Stromal cell of bone marrow (primary cell): ENCODE measurements around the gene BCORL1.

Source experiments
- DNase-seq: peaks from one replicate; pipeline ENCODE4 v3.0.0-alpha.2; 2012; ENCODE audit warnings: low read depth

The BCORL1 gene

DNA sequence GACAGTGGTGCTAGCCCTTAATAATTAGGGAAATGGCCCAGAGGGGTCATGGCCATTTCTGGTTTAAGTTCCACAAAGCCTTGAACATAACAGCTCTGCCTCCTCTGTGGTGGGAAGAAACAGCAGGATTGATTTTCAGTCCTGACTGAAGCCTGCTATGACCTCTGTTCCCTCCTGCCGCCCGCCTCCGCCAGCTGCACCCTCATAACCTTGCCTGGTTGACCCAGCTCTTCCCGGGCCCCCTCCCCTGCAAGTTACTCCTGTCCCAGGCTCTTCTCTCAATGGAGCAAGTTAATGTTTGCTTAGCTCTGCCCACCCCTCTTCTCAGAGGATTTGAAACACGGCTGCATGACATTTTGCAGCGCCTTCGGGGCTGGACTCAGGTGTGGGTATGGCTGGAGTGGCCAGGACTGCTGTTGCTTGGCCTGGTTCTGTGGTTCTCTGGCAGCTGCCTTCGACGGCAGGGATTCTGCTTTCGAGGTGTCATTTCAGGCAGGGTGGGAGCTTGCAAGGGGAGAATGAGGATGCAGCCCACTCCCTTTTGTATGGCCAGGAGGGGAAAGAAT lies 27.3 kb downstream of the BCORL1 start:
- DNase-seq, result no peak

DNA sequence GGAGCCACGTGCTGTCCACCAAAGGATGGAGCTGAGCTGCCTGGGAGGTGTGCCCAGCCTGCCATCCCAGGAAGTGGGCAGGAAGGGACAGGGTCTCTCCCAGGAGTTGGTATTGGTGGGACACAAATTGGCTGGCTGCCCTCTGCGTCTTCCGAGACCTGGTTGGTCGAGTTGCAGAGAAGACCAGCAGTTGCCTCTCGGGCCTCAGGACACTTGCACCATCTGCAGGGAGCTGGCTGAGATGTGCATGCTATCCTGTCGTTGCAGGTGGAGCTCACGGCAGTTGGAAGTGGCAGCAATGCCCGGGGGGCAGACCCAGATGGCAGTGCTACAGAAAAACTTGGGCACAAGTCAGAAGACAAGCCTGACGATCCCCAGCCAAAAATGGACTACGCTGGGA lies 30.2 kb downstream of the BCORL1 start:
- no peak for DNase-seq

DNA sequence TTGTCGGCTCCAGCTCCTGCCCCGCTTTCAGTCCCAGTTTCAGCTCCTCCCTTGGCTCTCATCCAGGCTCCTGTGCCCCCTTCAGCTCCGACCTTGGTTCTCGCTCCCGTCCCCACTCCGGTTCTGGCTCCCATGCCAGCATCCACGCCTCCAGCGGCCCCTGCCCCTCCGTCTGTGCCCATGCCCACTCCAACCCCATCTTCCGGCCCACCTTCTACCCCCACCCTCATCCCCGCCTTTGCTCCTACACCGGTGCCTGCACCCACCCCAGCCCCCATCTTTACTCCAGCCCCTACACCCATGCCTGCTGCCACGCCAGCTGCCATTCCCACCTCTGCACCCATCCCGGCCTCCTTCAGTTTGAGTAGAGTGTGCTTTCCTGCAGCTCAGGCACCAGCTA lies 31.2 kb downstream of the BCORL1 start:
- DNase-seq, result no peak

DNA sequence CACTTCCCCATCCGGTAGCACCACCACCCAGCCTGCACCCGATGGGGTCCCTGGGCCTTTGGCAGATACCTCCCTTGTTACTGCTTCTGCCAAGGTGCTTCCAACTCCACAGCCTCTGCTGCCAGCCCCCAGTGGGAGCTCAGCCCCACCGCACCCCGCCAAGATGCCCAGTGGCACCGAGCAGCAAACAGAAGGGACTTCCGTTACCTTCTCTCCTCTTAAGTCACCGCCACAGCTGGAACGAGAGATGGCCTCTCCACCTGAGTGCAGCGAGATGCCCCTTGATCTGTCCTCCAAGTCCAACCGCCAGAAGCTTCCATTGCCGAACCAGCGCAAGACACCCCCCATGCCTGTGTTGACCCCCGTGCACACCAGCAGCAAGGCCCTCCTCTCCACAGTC lies 31.9 kb downstream of the BCORL1 start:
- no peak for DNase-seq

DNA sequence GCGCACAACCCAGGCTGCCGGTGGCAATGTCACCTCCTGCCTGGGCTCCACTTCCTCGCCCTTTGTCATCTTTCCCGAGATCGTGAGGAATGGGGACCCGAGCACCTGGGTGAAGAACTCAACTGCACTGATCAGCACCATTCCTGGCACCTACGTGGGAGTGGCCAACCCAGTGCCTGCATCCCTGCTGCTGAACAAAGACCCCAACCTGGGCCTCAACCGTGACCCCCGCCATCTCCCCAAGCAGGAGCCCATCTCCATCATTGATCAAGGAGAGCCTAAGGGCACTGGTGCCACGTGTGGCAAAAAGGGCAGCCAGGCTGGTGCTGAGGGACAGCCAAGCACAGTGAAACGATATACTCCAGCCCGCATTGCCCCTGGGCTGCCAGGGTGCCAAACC lies 32.3 kb downstream of the BCORL1 start:
- no peak for DNase-seq

DNA sequence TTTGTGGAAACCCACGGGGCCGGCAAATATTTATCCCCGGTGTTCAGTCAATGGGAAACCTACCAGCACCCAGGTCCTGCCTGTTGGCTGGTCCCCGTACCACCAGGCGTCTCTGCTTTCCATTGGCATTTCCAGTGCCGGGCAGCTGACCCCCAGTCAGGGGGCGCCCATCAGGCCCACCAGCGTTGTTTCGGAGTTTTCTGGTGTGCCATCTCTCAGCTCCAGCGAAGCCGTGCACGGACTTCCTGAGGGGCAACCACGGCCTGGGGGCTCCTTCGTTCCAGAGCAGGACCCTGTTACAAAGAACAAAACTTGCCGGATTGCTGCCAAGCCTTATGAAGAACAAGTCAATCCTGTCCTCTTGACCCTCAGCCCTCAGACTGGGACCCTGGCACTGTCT lies 32.7 kb downstream of the BCORL1 start:
- no peak for DNase-seq

DNA sequence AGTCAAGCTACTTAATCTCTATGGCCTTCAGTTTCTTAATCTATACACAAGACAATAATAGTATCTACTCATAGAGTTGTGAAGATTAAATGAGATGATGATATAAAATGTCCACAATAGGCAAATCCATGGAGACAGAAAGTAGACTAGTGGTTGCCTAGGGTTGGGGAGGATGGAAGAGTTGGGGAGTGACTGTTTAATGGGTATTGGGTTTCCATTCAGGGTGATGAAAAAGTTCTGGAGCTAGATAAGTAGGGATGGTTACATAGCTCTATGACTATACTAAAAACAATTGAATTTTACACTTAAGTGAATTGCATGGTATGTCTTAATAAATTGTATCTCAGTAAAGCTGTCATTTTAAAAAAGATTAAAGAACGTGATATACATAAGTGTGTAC lies 35.7 kb downstream of the BCORL1 start:
- no peak for DNase-seq

DNA sequence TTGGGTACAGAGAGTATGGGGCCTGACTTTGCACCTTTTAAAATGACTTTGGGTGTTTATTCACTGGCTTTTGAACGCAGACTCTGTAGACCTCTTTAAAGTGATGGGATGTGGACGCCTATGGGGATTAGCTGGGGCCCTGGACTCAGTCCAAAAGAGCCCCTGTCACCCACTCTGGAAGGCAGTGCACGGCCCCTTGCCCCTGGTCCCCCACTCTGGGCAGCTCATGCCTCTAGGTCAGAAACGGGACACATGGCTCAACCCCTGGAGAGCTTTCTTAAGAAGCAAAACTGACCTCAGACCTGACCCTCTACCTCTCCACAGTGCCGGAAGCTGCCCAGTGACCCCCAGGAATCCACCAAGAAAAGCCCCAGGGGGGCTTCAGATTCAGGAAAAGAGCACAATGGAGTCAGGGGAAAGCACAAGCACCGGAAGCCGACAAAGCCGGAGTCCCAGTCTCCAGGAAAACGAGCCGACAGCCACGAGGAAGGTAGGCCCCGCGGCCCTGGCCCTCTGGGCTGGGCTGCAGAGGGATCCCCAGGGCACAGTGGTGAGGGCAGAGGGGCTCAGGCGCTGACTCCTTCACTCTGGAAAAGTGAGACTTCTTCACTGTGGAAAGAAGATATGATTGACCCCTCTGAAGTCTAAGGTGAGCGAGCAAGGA lies 38.4 kb downstream of the BCORL1 start:
- no peak for DNase-seq

DNA sequence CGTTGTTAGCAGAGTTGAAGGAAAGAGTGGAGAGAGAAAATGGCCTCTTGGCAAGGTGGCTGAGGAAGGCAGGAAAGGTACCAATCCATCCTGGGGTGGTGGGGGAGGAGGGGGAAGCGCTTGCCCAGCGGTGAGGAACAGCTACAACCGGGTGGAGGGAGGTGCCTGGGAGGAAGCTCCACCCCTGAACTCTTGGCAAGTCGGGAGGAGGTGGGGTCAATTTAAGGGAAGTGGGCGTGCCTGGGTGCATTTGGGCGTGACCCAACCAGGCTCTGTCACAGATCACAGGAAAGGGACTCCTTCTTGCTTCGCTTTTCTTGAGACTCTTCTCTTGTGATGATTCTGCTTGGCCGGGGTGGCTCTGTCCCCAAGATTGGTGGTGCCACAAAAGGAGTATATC lies 41.7 kb downstream of the BCORL1 start:
- peak; percentile 41 for DNase-seq

DNA sequence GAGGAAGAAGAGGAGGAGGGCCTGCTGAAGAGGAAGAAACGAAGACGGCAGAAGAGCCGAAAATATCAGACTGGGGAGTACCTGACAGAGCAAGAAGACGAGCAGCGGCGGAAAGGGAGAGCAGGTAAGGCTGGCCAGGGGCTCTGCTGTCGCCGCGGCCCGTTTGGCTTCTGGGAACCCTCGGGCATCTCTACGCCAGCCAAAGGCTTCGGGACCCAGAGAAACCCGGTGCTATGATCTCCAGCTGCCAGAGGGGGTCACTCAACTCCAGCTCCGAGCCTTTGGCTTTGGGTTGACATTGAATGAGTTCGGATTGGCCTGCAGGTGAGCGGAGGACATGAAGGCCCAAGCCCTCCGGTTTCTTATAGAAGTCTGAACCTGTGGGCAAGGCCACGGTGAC lies 42.8 kb downstream of the BCORL1 start:
- DNase-seq, result no peak

DNA sequence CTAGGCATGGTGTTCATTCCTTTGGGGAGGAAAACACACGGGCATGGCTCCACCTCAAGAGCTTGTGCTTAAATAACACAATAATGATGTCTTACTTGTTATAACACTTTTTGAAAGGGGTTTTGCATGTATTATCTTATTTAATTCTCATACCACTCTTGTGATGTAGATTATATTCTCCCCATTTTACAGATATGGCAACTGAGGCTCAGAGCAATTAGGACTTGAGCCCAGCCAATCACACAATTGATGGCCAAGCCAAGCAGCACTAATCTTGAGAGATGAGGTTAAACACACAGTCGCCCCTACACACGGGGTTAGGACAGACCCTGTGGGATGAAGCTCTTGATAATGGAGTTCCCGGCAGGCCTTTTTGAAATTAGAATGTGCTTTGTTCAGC lies 45.1 kb downstream of the BCORL1 start:
- no peak for DNase-seq

DNA sequence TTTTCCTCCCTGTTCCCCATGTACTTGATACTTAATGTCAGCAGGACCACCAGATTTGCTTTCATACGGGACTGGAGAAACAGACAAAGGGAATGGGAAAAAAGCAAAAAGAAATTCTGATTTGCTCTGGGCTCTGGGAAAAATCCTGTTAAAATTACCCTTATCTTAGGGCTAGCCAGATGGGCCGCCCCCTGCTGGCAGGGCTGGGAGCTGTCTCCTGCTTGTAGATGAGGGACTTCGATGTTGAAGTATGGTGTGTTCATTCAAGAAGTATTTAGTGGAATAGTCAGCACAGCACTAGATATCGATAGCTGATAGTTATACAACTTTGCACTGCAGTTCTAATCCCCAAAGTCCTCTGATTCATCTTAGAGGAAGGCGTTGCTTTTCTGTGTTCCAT lies 45.8 kb downstream of the BCORL1 start:
- DNase-seq, result peak; percentile 25

DNA sequence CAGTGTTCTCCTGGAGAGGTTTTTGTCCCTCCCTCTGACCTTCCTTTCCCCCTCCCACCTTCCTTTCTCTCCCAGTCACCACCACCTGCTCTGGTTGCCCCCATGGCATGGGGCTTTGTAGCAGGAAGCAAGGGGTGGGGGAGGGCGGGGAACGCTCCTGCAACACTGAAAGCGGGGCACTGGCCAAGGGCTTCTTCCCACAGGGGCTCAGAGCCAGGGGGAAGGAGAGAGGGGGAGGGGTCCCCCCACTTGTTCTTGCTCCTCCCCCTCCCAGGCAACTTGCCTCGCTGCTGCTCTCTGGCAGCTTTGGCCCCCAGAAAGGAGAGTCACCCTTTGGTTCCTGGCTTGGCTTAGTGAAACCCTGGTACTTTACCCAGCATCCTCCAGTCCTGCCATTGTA lies 48.4 kb downstream of the BCORL1 start:
- DNase-seq, result no peak

DNA sequence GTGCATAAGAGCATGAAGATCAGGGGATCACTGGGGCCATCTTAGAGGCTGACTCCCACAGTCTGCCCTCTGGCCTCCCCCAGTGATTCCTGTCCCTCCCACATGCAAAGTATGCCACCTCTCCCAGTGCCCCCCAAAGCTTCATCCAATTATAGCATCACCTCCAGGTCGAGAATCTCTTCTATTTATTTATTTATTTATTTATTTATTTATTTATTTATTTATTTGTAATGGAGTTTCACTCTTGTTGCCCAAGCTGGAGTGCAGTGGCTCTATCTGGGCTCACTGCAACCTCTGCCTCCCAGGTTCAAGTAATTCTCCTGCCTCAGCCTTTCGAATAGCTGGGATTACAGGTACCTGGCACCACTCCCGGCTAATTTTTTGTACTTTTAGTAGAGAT lies 50.1 kb downstream of the BCORL1 start:
- no peak for DNase-seq

DNA sequence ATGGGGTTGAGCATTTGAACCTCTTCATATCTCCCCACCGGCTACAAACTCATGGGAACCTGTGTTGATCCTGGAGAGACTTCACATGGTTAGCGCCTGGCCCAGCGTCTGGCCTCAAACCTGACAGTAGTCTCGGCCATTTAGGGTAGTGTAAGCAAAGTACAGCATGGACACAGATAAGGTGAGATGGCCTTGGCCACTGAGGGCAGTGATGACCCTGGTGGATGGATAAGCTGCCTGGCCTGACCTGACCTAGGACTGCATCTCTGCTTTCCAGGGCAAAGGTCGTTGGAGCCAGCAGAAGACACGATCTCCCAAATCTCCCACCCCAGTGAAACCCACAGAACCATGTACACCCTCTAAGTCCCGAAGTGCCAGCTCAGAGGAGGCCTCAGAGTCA lies 51.7 kb downstream of the BCORL1 start:
- DNase-seq, result no peak

DNA sequence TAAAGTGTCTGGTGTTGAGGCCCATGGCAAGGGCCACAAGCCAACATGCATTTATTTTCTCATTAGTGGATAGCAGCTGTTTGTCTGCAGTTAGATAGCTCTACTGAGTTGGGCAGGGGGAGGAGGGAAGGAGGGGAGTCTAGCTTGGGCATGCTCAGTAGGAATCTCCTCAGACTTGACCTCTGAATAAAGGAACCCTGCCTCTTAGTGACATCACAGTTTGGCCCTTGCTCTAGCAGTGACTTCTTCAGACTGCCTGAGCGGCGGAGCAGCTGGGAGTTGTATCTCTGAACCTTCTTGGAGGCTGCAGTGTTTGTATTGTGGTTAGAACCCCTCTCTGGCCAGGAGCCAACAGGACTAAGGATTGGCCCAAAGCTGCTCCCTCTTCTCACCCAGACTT lies 57.4 kb downstream of the BCORL1 start:
- DNase-seq, result no peak

DNA sequence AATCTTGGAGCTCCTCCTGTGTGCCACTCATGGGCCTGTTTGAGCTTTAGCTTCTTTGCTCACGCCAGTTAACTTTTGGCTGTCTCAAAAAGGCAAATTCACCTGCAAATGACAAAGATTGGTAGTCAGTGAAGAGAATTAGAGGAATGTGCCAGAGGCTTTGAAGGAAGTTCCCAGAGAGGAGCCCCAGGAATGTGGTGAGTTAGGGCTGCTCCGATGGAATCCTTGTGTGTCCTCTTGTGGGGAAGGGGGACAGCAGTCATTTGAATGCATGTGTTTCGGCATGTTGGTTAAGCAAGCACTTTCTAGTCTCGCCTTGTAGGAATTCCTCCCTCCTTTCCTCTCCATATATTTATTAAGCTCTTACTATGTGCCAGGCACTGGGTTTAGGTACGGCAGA lies 65.0 kb downstream of the BCORL1 start:
- DNase-seq, result no peak

DNA sequence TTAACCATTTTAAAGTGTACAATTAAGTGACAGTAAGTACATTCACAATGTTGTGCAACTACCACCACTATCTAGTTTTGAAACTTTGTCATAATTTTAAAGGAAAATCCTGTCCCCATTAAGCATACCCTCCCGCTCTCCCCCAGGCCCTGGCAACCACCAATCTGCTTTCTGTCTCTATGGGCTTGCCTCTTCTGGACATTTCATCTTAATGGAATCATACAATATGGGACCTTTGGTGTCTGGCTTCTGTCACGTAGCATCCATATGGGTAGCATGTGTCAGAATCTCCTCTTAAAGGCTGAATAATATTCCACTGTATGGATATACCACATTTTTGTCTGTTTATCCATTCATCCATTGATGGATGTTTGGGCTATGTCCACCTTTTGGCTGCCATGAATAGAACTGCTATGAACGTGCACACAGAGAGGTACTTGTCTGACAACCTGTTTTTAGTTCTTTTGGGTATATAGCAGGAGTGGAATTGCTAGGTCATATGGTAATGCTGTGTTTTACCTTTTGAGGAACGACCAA lies 66.3 kb downstream of the BCORL1 start:
- DNase-seq, result no peak

DNA sequence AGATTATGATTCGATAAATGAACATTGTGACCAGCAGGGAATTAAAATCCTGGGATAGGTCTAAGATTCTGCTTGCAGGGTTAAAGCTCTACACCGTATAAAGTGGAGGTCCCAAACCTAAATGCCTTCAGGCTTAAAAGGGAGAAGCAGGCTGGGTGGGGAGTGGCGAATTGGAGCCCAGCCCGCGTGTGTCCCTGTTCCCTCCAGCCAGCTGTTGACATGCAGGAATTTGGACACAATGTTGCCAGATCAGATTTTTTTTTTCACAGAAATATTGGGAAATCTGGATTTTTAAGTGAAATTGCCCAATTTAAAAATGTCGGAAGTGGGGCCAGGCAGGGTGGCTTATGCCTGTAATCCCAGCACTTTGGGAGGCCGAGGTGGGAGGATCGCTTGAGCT lies 67.4 kb downstream of the BCORL1 start:
- DNase-seq, result no peak

DNA sequence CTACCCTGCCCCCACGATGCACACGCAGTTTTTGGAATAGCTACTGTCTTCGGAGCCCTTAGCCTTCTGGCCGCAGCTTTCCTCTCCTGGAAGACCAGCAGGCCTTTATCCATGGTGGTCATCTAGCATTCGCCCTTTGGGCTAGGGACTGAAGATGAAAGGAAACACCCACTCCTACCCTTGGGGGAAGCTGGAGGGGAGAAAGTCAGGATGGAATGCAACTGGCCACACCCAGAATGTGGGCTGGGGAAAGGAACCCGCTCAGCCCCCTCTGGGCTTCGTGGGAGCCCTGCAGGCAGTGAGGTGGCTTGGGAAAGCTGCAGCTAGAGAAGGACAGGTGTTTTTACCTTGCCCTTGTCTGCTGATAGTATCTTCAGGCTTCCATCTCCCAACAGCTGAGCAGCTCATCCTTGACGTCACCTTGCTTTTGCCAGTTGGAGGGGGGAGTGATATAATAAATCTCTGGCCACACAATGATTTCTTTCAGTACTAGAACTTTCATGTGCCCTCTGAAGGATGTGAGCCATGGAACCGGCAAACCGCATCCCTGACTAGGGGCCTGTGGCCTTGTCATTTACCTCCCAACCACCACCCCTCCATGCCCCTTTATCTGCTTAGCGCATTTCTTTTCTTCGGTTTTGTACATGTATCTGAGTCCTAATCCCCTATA lies 68.9 kb downstream of the BCORL1 start:
- DNase-seq, result no peak

DNA sequence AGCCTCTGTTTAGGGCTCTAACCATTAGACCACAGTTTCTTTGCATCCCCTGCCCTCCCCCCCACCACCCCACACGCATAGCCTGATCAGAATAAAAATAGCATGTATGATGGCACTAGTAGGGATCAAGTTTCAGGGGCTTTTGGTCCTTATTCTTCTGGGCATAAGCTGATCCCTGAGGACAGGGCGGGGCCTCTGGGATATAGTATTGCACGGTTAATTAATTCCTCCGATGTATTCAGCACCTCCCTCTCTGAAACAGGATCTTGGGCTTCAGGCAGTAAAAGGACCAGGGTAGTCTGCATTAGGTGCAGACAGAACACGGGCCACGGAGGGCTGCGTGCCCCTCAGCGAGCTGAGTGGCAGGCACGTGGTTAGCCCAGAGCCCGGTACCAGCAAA lies 70.8 kb downstream of the BCORL1 start:
- DNase-seq, result no peak

DNA sequence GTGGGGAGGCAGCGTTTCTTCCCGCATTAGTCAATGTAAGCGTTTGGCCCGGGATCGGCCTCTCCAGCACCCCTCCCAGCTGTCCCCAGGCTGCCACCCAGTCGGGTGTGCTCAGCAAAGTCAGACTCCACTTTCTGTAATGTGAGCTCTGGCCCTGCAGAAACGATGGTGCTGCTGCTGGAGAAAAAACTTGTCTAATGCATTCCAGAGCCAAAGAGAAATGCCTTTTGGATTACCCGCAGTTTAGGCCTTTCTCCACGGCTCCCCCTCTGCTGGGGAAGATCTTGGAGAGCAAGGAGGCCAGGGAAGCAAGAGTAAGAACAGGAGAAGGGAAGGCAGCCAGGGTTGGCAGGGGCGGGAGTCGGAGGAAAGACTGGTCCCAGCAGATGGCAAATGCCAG lies 72.7 kb downstream of the BCORL1 start:
- peak; percentile 37 for DNase-seq

DNA sequence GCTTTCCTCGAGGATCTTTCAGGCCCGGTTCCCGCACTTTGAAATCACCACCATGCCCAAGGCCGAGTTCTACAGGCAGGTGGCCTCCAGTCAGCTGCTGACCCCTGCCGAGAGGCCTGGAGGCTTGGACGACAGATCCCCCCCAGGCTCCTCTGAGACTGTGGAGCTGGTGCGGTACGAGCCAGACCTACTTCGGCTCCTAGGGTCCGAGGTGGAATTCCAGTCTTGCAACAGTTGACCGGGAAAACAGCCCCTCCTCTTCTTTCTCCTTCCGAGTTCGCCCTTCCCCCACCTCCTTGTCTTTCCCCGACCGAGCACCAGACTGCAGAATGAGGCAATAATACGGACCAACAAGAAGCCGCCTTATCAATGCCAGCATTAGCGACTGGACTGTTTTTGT lies 73.5 kb downstream of the BCORL1 start:
- no peak for DNase-seq

DNA sequence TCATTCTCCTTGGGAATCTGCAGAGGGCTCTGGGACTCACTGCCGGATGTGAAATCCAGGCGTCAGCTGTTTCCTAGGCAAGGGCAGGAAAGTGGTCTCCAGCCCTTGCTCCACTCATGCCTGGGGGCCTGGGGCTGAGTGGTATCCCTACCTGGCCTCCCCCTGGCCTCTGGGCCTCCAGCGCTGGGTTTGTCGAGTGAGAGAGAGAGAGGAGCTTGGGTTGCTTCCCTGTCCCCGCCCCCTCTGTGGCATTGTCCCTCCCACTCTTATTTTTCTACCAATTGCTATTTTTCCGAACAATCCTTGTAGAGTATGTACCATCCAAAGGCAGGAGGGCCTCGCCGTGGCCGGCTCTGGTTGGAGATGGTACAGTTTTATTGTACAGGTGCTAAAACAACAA lies 74.8 kb downstream of the BCORL1 start:
- no peak for DNase-seq
